KMS-11 (cell line): ENCODE data around the gene ZNF577.
"Not testable (repeated sequence)": the region's sequence is repeated elsewhere in the genome, so short reads cannot be mapped to it uniquely, and the experiment has no call there.

ENCODE experiments used
- H2AFZ ChIP-seq: fragments of 200-600 bp; sonication (generic); 2 replicates; pipeline ENCODE4 v1.6.1; 2016; ENCODE audit warnings: antibody characterized with exemption, mixed run types, low read depth
- H3K27ac ChIP-seq: fragments of 200-600 bp; sonication (generic); 2 replicates; pipeline ENCODE4 v1.6.1; 2016; ENCODE audit warnings: mild to moderate bottlenecking, mixed run types
- H3K27me3 ChIP-seq: fragments of 200-600 bp; sonication (generic); 2 replicates; pipeline ENCODE4 v1.6.1; 2017; ENCODE audit warnings: mild to moderate bottlenecking, low read depth, mixed run types, moderate library complexity; ENCODE audit not compliant: insufficient read depth
- H3K36me3 ChIP-seq: fragments of 200-600 bp; sonication (generic); 2 replicates; pipeline ENCODE4 v1.6.1; 2017; ENCODE audit warnings: mild to moderate bottlenecking, mixed run types; ENCODE audit not compliant: insufficient read depth
- H3K4me1 ChIP-seq: fragments of 200-600 bp; sonication (generic); 2 replicates; pipeline ENCODE4 v1.6.1; 2016; ENCODE audit warnings: mild to moderate bottlenecking, low read depth, mixed run types; ENCODE audit not compliant: poor library complexity, severe bottlenecking
- H3K4me2 ChIP-seq: fragments of 200-600 bp; sonication (generic); 2 replicates; pipeline ENCODE4 v1.7.0; 2016; ENCODE audit warnings: mild to moderate bottlenecking, mixed run types
- H3K4me3 ChIP-seq: fragments of 200-600 bp; sonication (generic); IDR thresholded peaks from 2 replicates; pipeline ENCODE4 v1.6.1; 2017; ENCODE audit warnings: low read depth, low read length, mixed read lengths; ENCODE audit not compliant: insufficient read depth
- H3K79me2 ChIP-seq: fragments of 200-600 bp; sonication (generic); 2 replicates; pipeline ENCODE4 v1.6.1; 2016; ENCODE audit warnings: low read depth, mixed run types; ENCODE audit not compliant: insufficient read depth
- H3K9ac ChIP-seq: fragments of 200-600 bp; sonication (generic); 2 replicates; pipeline ENCODE4 v1.6.1; 2016; ENCODE audit warnings: mild to moderate bottlenecking, mixed run types
- H4K20me1 ChIP-seq: fragments of 200-600 bp; sonication (generic); 2 replicates; pipeline ENCODE4 v1.6.1; 2016; ENCODE audit warnings: mild to moderate bottlenecking, mixed run types; ENCODE audit not compliant: insufficient read depth
- TF ChIP-seq, protein P1 (sequence below): fragments of 200-600 bp; sonication (generic); conservative IDR thresholded peaks from 2 replicates; pipeline ENCODE4 v1.6.1; 2017; ENCODE audit warnings: low read depth, mild to moderate bottlenecking, antibody characterized with exemption, low read length, moderate library complexity, mixed read lengths

The ZNF577 gene

DNA sequence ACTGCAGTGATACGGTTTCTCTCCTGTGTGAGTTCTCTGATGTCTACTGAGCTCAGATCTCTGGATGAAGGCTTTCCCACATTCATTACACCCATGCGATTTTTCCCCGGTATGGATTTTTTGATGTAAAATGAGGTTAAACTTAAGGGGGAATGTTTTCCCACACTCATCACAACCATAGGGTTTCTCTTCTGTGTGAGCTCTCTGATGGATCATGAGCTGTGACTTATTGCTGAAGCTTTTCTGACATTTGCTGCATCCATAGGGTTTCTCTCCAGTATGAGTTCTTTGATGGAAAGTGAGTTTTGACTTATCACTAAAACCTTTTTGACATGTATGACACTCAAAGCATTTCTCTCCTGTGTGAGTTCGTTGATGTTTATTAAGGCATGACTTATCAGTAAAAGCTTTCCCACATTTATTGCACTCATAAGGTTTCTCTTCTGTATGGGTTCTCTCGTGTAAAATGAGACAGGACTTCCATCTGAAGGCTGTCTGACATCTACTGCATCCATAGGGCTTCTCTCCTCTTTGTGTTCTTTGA lies 27.6 kb upstream of the ZNF577 start:
- Histone ChIP-seq H4K20me1 (no peaks in the 10 kb centered on the region), H3K79me2 (no peaks in the 10 kb centered on the region), H3K27me3 (no peaks in the 10 kb centered on the region), H3K9ac (no peak overlapping the region), H3K4me3 (no peak overlapping the region), H3K4me2 (no peak overlapping the region), H2AFZ (no peak overlapping the region), H3K36me3 (no peaks in the 10 kb centered on the region), H3K27ac (no peak overlapping the region), H3K4me1 (no peaks in the 10 kb centered on the region)
- TF ChIP-seq, protein P1, sequence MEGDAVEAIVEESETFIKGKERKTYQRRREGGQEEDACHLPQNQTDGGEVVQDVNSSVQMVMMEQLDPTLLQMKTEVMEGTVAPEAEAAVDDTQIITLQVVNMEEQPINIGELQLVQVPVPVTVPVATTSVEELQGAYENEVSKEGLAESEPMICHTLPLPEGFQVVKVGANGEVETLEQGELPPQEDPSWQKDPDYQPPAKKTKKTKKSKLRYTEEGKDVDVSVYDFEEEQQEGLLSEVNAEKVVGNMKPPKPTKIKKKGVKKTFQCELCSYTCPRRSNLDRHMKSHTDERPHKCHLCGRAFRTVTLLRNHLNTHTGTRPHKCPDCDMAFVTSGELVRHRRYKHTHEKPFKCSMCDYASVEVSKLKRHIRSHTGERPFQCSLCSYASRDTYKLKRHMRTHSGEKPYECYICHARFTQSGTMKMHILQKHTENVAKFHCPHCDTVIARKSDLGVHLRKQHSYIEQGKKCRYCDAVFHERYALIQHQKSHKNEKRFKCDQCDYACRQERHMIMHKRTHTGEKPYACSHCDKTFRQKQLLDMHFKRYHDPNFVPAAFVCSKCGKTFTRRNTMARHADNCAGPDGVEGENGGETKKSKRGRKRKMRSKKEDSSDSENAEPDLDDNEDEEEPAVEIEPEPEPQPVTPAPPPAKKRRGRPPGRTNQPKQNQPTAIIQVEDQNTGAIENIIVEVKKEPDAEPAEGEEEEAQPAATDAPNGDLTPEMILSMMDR, result no peak

DNA sequence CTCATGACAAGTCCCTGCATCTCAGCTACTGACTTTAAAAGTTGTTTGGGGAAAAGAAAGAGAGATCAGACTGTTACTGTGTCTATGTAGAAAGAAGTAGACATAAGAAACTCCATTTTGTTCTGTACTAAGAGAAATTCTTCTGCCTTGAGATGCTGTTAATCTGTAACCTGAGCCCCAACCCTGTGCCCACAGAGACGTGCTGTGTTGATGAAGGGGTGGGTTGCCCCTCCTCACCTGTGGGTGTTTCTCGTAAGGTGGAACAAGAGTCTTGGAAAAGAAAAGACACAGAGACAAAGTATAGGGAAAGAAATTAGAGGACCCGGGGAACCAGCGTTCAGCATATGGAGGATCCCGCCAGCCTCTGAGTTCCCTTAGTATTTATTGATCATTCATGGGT lies 20.2 kb upstream of the ZNF577 start:
- not testable (repeated sequence) for H3K79me2 ChIP-seq, H3K4me1 ChIP-seq, H3K4me3 ChIP-seq, H3K27me3 ChIP-seq, H2AFZ ChIP-seq, H4K20me1 ChIP-seq, H3K36me3 ChIP-seq, H3K4me2 ChIP-seq, H3K9ac ChIP-seq, H3K27ac ChIP-seq

DNA sequence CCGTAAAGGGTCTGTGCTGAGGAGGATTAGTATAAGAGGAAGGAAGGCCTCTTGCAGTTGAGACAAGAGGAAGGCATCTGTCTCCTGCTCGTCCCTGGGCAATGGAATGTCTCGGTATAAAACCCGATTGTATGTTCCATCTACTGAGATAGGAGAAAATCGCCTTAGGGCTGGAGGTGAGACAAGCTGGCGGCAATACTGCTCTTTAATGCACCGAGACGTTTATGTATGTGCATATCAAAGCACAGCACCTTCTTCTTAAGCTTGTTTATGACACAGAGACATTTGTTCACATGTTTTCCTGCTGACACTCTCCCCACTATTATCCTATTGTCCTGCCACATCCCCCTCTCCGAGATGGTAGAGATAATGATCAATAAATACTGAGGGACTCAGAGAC lies 18.4 kb upstream of the ZNF577 start:
- H3K27ac ChIP-seq, H3K27me3 ChIP-seq, H4K20me1 ChIP-seq, H3K36me3 ChIP-seq, H3K9ac ChIP-seq, H2AFZ ChIP-seq, H3K79me2 ChIP-seq, H3K4me3 ChIP-seq, H3K4me1 ChIP-seq, H3K4me2 ChIP-seq: not testable (repeated sequence)

DNA sequence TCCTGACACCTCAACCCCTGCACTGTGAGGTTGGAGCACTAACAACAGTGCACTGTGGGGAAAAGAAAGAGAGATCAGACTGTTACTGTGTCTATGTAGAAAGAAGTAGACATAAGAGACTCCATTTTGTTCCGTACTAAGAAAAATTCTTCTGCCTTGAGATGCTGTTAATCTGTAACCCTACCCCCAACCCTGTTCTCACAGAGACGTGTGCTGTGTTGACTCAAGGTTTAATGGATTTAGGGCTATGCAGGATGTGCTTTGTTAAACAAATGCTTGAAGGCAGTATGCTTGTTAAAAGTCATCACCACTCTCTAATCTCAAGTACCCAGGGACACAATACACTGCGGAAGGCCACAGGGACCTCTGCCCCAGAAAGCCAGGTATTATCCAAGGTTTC lies 17.9 kb upstream of the ZNF577 start:
- H4K20me1 ChIP-seq, H3K4me1 ChIP-seq, H3K4me2 ChIP-seq, H3K27ac ChIP-seq, H3K79me2 ChIP-seq, H2AFZ ChIP-seq, H3K9ac ChIP-seq, H3K27me3 ChIP-seq, H3K4me3 ChIP-seq, H3K36me3 ChIP-seq: not testable (repeated sequence)

DNA sequence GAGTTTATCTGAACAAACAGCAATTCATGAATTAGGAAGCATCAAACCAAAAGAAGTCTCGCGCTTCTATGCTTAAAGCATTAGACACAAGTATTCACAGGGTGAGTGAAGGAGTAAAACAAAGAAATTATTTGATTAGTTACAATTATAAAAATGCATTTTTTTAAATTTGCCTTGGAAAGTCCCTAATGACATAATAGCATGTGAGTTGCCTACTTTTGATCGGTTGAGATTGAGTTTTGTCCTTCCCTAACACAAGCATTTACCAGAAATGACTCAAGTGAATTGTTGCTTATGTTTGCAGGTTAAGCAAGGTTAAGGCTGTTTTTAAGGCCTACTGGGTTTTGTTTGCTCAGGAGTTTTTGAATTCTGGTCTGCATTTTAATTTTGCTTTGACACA lies 17.5 kb upstream of the ZNF577 start:
- Histone ChIP-seq H3K4me2 (no peak overlapping the region), H3K79me2 (no peaks in the 10 kb centered on the region), H3K9ac (no peak overlapping the region), H3K36me3 (no peaks in the 10 kb centered on the region), H3K4me3 (no peak overlapping the region), H4K20me1 (no peaks in the 10 kb centered on the region), H3K4me1 (no peaks in the 10 kb centered on the region), H3K27me3 (no peaks in the 10 kb centered on the region), H3K27ac (no peak overlapping the region), H2AFZ (no peak overlapping the region)
- TF ChIP-seq, protein P1, result no peak

DNA sequence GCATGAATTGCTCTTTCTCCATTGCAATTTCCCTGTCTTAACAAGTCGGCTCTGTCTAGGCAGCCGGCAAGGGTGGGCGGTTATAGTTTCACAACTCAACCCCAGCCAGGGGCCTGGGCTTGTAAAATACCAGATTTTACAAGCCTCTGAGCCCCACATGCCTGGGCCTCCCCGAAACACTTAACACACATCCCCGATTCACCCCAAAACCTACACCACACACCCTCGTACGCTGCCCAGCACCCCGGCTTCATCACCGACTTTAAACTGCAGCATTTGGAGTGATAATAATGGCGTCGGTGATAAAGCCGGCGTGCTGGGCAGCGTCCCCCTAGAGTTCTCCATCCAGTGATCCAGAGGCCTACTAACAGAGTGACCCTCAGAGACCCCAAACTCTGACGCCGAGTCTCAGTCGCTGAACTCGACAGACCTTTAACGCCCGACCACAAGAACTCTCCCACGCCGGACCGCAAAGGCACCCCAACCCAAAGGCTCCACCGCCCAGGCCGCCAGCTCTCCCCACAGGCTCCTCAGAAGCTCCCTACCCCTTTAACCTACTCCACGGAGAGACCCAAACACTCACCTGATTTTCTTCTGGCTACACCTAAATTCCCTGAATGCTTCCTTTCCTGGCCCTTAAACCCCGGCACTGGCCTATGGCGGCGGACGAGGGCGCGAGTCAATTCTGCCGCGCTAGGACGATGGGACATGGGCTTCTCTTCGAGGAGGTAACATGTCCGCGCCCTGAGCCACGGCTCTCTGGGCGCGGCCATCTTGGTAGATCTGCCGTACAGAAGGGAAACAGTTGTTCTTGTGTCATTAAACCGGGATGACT lies 16.8 kb upstream of the ZNF577 start, which contains the start of gene ZNF649:
Gene ZNF649 (minus strand): TSS at position 687 of the 835 bp plus-strand sequence. CDS start 4,910 bp downstream, outside the sequence.
- TF ChIP-seq, protein P1, result no peak
- no peak within 1 kb of the TSS for H2AFZ ChIP-seq
- H3K9ac ChIP-seq, result no peak within 1 kb of the TSS
- H3K4me1 ChIP-seq, result no peaks in the 10 kb centered on the region
- H3K4me2 ChIP-seq, result no peak within 1 kb of the TSS
- no peaks in the 10 kb centered on the region for H3K36me3 ChIP-seq
- no peak within 1 kb of the TSS for H3K27ac ChIP-seq
- no peaks in the 10 kb centered on the region for H3K27me3 ChIP-seq
- H4K20me1 ChIP-seq, result no peaks in the 10 kb centered on the region
- no peaks in the 10 kb centered on the region for H3K79me2 ChIP-seq
- no peak within 1 kb of the TSS for H3K4me3 ChIP-seq
